Uterus (tissue), 2 donors: Measurements from ENCODE around the gene IFT20.

Source experiments
- CTCF ChIP-seq, 4 experiments: fragments of 200-600 bp in 2 of 4; fragments of 450-650 bp in 2 of 4; sonication (generic) in 2 of 4; IDR thresholded peaks; one replicate each; pipeline ENCODE4 v1.5.1; 2016 to 2019; ENCODE audit warnings: antibody characterized with exemption in 4 of 4, mild to moderate bottlenecking in 2 of 4, moderate library complexity in 1 of 4
- POLR2A ChIP-seq, 2 donors: fragments of 450-650 bp; IDR thresholded peaks; one replicate each; pipeline ENCODE4 v1.6.1; 2016; ENCODE audit warnings: antibody characterized with exemption in 2 of 2, mild to moderate bottlenecking in 1 of 2, moderate library complexity in 1 of 2

GRCh38 chr17:28324267-28324745 lies 11.0 kb downstream of the IFT20 start:
- TF ChIP-seq CTCF (IDR thresholded peaks at IDR 0.05) (no peak), POLR2A (IDR thresholded peaks at IDR 0.05) (no peak)
